ENCODE results near the gene IPO4. TPM values are rescaled to one million over a fixed set of nuclear protein-coding genes. Genes with fewer than 3 reads are reported as not detected.
"Not testable (repeated sequence)": the region's sequence is repeated elsewhere in the genome, so short reads cannot be mapped to it uniquely, and the experiment has no call there.

Gene IPO4
- total RNA-seq, 1 donor from 2014 or later: 10.5 TPM

- intact Hi-C loops (cut with DNase I): no loop called here
- no peak for DNase-seq (ENCODE audit: missing footprints)
- no peak for ATAC-seq
Measured at GRCh38 chr14:24219080-24219479, 30.5 kb upstream of the IPO4 start.

GRCh38 chr14:24216876-24217275 lies 28.3 kb upstream of the IPO4 start:
- not testable (repeated sequence) for DNase-seq (ENCODE audit: missing footprints); ATAC-seq
- intact Hi-C loops (cut with DNase I): loop anchor here (2.0 kb wide), 1 partner anchor 16 kb away; the partner anchor contains the start of genes GMPR2 and NEDD8

- ATAC-seq: no peak
- DNase-seq (ENCODE audit: missing footprints): no peak
- intact Hi-C loops (cut with DNase I): loop anchor here (2.0 kb wide), 1 partner anchor 16 kb away; the partner anchor contains the start of genes GMPR2 and NEDD8
Measured at GRCh38 chr14:24216345-24216699, 27.7 kb upstream of the IPO4 start.

- ATAC-seq: peak; percentile 82
- DNase-seq (ENCODE audit: missing footprints): peak; percentile 94
- intact Hi-C loops (cut with DNase I): loop anchor here (2.0 kb wide), 2 partner anchors 17 to 27 kb away; partner anchors contain the start of genes GMPR2, NEDD8 and TINF2
Measured at GRCh38 chr14:24215495-24216344, 27.1 kb upstream of the IPO4 start, which contains the start of gene MDP1. Gene MDP1 (minus strand): TSS chr14:24216066. CDS start chr14:24215955, 111 bp downstream.

GRCh38 chr14:24213866-24214662 lies 25.4 kb upstream of the IPO4 start:
- intact Hi-C loops (cut with DNase I): loop anchor here (2.0 kb wide), 1 partner anchor 29 kb away; the partner anchor contains the start of gene TINF2
- DNase-seq (ENCODE audit: missing footprints) (no peak), ATAC-seq (no peak)

- intact Hi-C loops (cut with DNase I): no loop called here
- peak; percentile 98 for DNase-seq (ENCODE audit: missing footprints)
- peak; percentile 91 for ATAC-seq
Measured at GRCh38 chr14:24212924-24213865, 24.6 kb upstream of the IPO4 start, which contains the start of gene CHMP4A. Gene CHMP4A (minus strand): TSS chr14:24213488. CDS start chr14:24213439, 49 bp downstream.

GRCh38 chr14:24211311-24211710 lies 22.7 kb upstream of the IPO4 start:
- ATAC-seq (no peak), DNase-seq (ENCODE audit: missing footprints) (no peak)
- intact Hi-C loops (cut with DNase I): no loop called here

- ATAC-seq: no peak
- intact Hi-C loops (cut with DNase I): no loop called here
- no peak for DNase-seq (ENCODE audit: missing footprints)
Measured at GRCh38 chr14:24207625-24208024, 19.0 kb upstream of the IPO4 start.

- no peak for DNase-seq (ENCODE audit: missing footprints)
- no peak for ATAC-seq
- intact Hi-C loops (cut with DNase I): no loop called here
Measured at GRCh38 chr14:24207104-24207551, 18.5 kb upstream of the IPO4 start.

- ATAC-seq (peak; percentile 11), DNase-seq (ENCODE audit: missing footprints) (no peak)
- intact Hi-C loops (cut with DNase I): no loop called here
Measured at GRCh38 chr14:24206260-24207103, 17.9 kb upstream of the IPO4 start.

- no peak for DNase-seq (ENCODE audit: missing footprints)
- intact Hi-C loops (cut with DNase I): no loop called here
- no peak for ATAC-seq
Measured at GRCh38 chr14:24204163-24205146, 15.8 kb upstream of the IPO4 start.

- intact Hi-C loops (cut with DNase I); ATAC-seq; DNase-seq (ENCODE audit: missing footprints): not testable (repeated sequence)
Measured at GRCh38 chr14:24203249-24203886, 14.8 kb upstream of the IPO4 start.

- intact Hi-C loops (cut with DNase I); DNase-seq (ENCODE audit: missing footprints); ATAC-seq: not testable (repeated sequence)
Measured at GRCh38 chr14:24202538-24202937, 13.9 kb upstream of the IPO4 start.

GRCh38 chr14:24198814-24199524 lies 10.4 kb upstream of the IPO4 start:
- DNase-seq (ENCODE audit: missing footprints) (no peak), ATAC-seq (no peak)
- intact Hi-C loops (cut with DNase I): no loop called here

- ATAC-seq (no peak), DNase-seq (ENCODE audit: missing footprints) (no peak)
- intact Hi-C loops (cut with DNase I): no loop called here
Measured at GRCh38 chr14:24197056-24197450, 8.4 kb upstream of the IPO4 start.
